ENCODE data around the gene ZBTB45. TPM values are rescaled to one million over a fixed set of nuclear protein-coding genes. Genes with fewer than 3 reads are reported as not detected.
A peak's percentile ranks its signal among the peaks of the same experiment; 100 is the strongest.

The ZBTB45 gene
- total and polyA plus RNA-seq, 9 of the 15 experiments (the other 6 are each of a cell fraction or from before 2014, with no cell fraction given) = 0.08 to 16.1 (median 1.8) TPM

GRCh38 chr19:58558066-58558622 lies 38.5 kb upstream of the ZBTB45 start, which contains the start of gene UBE2M (continued):
- no peak for TF ChIP-seq TEAD1 (CRISPR knock-in tag; IDR thresholded peaks at IDR 0.05)
- no peak for TF ChIP-seq CBX5 (IDR thresholded peaks at IDR 0.05; ENCODE audit: borderline replicate concordance, low read depth)
- TF ChIP-seq, protein P1, sequence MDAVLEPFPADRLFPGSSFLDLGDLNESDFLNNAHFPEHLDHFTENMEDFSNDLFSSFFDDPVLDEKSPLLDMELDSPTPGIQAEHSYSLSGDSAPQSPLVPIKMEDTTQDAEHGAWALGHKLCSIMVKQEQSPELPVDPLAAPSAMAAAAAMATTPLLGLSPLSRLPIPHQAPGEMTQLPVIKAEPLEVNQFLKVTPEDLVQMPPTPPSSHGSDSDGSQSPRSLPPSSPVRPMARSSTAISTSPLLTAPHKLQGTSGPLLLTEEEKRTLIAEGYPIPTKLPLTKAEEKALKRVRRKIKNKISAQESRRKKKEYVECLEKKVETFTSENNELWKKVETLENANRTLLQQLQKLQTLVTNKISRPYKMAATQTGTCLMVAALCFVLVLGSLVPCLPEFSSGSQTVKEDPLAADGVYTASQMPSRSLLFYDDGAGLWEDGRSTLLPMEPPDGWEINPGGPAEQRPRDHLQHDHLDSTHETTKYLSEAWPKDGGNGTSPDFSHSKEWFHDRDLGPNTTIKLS (IDR thresholded peaks at IDR 0.05; ENCODE audit: borderline replicate concordance, low read depth) = no peak
- TF ChIP-seq MCM7 (IDR thresholded peaks at IDR 0.05) = no peak
- TF ChIP-seq ZNF699 (CRISPR knock-in tag; IDR thresholded peaks at IDR 0.05; ENCODE audit: insufficient replicate concordance) = no peak
- TF ChIP-seq ZNF830 (CRISPR knock-in tag; IDR thresholded peaks at IDR 0.05) = no peak
- TF ChIP-seq, protein P2, sequence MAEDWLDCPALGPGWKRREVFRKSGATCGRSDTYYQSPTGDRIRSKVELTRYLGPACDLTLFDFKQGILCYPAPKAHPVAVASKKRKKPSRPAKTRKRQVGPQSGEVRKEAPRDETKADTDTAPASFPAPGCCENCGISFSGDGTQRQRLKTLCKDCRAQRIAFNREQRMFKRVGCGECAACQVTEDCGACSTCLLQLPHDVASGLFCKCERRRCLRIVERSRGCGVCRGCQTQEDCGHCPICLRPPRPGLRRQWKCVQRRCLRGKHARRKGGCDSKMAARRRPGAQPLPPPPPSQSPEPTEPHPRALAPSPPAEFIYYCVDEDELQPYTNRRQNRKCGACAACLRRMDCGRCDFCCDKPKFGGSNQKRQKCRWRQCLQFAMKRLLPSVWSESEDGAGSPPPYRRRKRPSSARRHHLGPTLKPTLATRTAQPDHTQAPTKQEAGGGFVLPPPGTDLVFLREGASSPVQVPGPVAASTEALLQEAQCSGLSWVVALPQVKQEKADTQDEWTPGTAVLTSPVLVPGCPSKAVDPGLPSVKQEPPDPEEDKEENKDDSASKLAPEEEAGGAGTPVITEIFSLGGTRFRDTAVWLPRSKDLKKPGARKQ (CRISPR knock-in tag; IDR thresholded peaks at IDR 0.05) = no peak
- TF ChIP-seq RBM17 (IDR thresholded peaks at IDR 0.05; ENCODE audit: borderline replicate concordance, low read depth, low read length) = no peak
- no peak for TF ChIP-seq FOXA3 (CRISPR knock-in tag; conservative IDR thresholded peaks at IDR 0.05 in 1 of 2, IDR thresholded peaks at IDR 0.05 in 1 of 2)
- TF ChIP-seq, protein P3, sequence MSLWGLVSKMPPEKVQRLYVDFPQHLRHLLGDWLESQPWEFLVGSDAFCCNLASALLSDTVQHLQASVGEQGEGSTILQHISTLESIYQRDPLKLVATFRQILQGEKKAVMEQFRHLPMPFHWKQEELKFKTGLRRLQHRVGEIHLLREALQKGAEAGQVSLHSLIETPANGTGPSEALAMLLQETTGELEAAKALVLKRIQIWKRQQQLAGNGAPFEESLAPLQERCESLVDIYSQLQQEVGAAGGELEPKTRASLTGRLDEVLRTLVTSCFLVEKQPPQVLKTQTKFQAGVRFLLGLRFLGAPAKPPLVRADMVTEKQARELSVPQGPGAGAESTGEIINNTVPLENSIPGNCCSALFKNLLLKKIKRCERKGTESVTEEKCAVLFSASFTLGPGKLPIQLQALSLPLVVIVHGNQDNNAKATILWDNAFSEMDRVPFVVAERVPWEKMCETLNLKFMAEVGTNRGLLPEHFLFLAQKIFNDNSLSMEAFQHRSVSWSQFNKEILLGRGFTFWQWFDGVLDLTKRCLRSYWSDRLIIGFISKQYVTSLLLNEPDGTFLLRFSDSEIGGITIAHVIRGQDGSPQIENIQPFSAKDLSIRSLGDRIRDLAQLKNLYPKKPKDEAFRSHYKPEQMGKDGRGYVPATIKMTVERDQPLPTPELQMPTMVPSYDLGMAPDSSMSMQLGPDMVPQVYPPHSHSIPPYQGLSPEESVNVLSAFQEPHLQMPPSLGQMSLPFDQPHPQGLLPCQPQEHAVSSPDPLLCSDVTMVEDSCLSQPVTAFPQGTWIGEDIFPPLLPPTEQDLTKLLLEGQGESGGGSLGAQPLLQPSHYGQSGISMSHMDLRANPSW (CRISPR knock-in tag; IDR thresholded peaks at IDR 0.05) = no peak
- no peak for TF ChIP-seq GTF2E2 (tag; IDR thresholded peaks at IDR 0.05)
- TF ChIP-seq ARID1B (IDR thresholded peaks at IDR 0.05) = peak; percentile 61
- TF ChIP-seq, protein P4, sequence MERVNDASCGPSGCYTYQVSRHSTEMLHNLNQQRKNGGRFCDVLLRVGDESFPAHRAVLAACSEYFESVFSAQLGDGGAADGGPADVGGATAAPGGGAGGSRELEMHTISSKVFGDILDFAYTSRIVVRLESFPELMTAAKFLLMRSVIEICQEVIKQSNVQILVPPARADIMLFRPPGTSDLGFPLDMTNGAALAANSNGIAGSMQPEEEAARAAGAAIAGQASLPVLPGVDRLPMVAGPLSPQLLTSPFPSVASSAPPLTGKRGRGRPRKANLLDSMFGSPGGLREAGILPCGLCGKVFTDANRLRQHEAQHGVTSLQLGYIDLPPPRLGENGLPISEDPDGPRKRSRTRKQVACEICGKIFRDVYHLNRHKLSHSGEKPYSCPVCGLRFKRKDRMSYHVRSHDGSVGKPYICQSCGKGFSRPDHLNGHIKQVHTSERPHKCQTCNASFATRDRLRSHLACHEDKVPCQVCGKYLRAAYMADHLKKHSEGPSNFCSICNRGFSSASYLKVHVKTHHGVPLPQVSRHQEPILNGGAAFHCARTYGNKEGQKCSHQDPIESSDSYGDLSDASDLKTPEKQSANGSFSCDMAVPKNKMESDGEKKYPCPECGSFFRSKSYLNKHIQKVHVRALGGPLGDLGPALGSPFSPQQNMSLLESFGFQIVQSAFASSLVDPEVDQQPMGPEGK (CRISPR knock-in tag; IDR thresholded peaks at IDR 0.05; ENCODE audit: borderline replicate concordance) = no peak
- TF ChIP-seq EGR1 (conservative IDR thresholded peaks at IDR 0.05) = peak; percentile 69
- TF ChIP-seq, protein P5, sequence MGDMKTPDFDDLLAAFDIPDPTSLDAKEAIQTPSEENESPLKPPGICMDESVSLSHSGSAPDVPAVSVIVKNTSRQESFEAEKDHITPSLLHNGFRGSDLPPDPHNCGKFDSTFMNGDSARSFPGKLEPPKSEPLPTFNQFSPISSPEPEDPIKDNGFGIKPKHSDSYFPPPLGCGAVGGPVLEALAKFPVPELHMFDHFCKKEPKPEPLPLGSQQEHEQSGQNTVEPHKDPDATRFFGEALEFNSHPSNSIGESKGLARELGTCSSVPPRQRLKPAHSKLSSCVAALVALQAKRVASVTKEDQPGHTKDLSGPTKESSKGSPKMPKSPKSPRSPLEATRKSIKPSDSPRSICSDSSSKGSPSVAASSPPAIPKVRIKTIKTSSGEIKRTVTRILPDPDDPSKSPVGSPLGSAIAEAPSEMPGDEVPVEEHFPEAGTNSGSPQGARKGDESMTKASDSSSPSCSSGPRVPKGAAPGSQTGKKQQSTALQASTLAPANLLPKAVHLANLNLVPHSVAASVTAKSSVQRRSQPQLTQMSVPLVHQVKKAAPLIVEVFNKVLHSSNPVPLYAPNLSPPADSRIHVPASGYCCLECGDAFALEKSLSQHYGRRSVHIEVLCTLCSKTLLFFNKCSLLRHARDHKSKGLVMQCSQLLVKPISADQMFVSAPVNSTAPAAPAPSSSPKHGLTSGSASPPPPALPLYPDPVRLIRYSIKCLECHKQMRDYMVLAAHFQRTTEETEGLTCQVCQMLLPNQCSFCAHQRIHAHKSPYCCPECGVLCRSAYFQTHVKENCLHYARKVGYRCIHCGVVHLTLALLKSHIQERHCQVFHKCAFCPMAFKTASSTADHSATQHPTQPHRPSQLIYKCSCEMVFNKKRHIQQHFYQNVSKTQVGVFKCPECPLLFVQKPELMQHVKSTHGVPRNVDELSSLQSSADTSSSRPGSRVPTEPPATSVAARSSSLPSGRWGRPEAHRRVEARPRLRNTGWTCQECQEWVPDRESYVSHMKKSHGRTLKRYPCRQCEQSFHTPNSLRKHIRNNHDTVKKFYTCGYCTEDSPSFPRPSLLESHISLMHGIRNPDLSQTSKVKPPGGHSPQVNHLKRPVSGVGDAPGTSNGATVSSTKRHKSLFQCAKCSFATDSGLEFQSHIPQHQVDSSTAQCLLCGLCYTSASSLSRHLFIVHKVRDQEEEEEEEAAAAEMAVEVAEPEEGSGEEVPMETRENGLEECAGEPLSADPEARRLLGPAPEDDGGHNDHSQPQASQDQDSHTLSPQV (IDR thresholded peaks at IDR 0.05) = no peak
- no peak for TF ChIP-seq NFE2 (IDR thresholded peaks at IDR 0.05; ENCODE audit: low read depth)

Data from K562 (cell line).